Measurements from ENCODE around the gene FAR2. TPM values are rescaled to one million over a fixed set of nuclear protein-coding genes. Genes with fewer than 3 reads are reported as not detected.
A peak's percentile ranks its signal among the peaks of the same experiment; 100 is the strongest.
"Not testable (repeated sequence)": the region's sequence is repeated elsewhere in the genome, so short reads cannot be mapped to it uniquely, and the experiment has no call there.

Gene FAR2
- total RNA-seq, 1 donor, result 22.5 TPM

DNA sequence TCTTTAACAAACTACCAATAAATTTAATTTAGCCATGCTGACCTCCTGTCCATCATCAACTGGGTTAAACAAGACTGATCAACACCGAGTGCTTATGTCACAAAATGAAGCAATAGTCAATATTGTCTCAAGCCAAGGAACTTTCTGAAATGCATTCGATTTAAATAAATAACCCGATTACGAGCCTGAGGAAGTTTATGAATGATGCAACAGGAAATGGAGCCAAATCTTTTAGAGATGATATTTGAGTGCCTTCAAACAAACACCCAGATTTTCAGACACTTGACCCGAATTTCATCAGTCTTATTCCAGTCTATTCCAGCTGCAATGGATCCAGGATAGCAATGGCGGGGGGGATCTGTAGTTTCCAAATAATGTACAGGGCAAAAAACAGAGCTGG is 27.9 kb downstream of the FAR2 start:
- H3K4me3 ChIP-seq (ENCODE audit: low read depth, low read length), result no peak overlapping the region
- no peak for TF ChIP-seq CTCF (IDR thresholded peaks at IDR 0.05; ENCODE audit: insufficient read depth, low read length)
- DNase-seq (ENCODE audit: low read depth), result peak; percentile 71

GRCh38 chr12:29182247-29182646 is 33.2 kb downstream of the FAR2 start:
- not testable (repeated sequence) for DNase-seq (ENCODE audit: low read depth); H3K4me3 ChIP-seq (ENCODE audit: low read depth, low read length)

DNA sequence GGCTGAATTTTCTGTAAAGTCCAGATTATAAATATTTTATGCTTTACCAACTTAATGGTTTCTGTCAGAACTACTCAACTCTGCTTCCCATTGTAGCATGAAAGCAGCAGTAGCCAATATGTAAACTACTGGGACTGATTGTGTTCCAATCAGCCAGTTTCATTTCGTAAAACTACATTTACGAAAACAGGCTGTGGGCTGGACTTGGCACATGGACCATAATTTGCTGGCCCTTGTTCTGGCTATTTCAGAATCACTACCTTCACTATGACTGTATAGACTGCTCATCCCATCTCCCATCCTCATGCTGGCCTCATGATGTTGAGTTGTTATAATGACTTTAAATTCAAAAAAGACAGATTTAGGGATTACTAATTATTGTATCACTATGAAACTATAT is 38.7 kb downstream of the FAR2 start:
- no peak for TF ChIP-seq CTCF (IDR thresholded peaks at IDR 0.05; ENCODE audit: insufficient read depth, low read length)
- no peak overlapping the region for H3K4me3 ChIP-seq (ENCODE audit: low read depth, low read length)
- DNase-seq (ENCODE audit: low read depth), result peak; percentile 37

GRCh38 chr12:29191267-29191850 is 42.3 kb downstream of the FAR2 start:
- no peak for TF ChIP-seq CTCF (IDR thresholded peaks at IDR 0.05; ENCODE audit: insufficient read depth, low read length)
- no peak overlapping the region for H3K4me3 ChIP-seq (ENCODE audit: low read depth, low read length)
- no peak for DNase-seq (ENCODE audit: low read depth)

- no peak overlapping the region for H3K4me3 ChIP-seq (ENCODE audit: low read depth, low read length)
- TF ChIP-seq CTCF (IDR thresholded peaks at IDR 0.05; ENCODE audit: insufficient read depth, low read length), result no peak
- no peak for DNase-seq (ENCODE audit: low read depth)
These were observed 49.8 kb downstream of the FAR2 start for GRCh38 chr12:29198901-29199300.

- H3K4me3 ChIP-seq (ENCODE audit: low read depth, low read length), result no peak overlapping the region
- no peak for TF ChIP-seq CTCF (IDR thresholded peaks at IDR 0.05; ENCODE audit: insufficient read depth, low read length)
- no peak for DNase-seq (ENCODE audit: low read depth)
These were observed 51.5 kb downstream of the FAR2 start for GRCh38 chr12:29200586-29200985.

DNA sequence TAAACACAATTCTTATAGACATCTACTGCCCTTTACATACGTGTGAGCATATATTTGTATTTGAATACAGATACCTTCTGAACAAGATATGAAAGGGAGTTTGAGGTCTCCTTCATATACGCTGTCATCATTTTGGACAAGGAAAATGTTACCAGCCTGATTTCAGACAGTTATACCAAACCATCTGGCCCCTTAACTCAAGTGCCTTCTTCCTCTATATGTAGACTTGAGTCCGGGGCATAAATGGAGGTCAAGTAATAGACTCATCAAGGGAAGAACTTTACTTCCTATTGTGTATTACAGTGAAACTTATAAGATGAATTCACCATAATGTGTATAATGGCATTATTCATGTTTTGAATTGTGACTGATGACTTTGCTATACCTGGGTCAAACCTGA is 52.2 kb downstream of the FAR2 start:
- no peak overlapping the region for H3K4me3 ChIP-seq (ENCODE audit: low read depth, low read length)
- DNase-seq (ENCODE audit: low read depth), result no peak
- no peak for TF ChIP-seq CTCF (IDR thresholded peaks at IDR 0.05; ENCODE audit: insufficient read depth, low read length)
